Rectal smooth muscle tissue (tissue), 1 donor: ENCODE data around the gene MTHFS.
A peak's percentile ranks its signal among the peaks of the same experiment; 100 is the strongest.
"Not testable (repeated sequence)": the region's sequence is repeated elsewhere in the genome, so short reads cannot be mapped to it uniquely, and the experiment has no call there.

Source experiments
- H3K27ac ChIP-seq: one replicate; pipeline ENCODE4 v1.7.0; 2013; ENCODE audit warnings: low read depth, low read length, inconsistent platforms
- H3K27me3 ChIP-seq: one replicate; pipeline ENCODE4 v1.7.0; 2013; ENCODE audit warnings: low read length; ENCODE audit not compliant: control insufficient read depth, insufficient read depth
- H3K36me3 ChIP-seq: one replicate; pipeline ENCODE4 v1.7.0; 2013; ENCODE audit warnings: low read length; ENCODE audit not compliant: control insufficient read depth, insufficient read depth
- H3K4me1 ChIP-seq: one replicate; pipeline ENCODE4 v1.7.0; 2013; ENCODE audit warnings: low read length; ENCODE audit not compliant: control insufficient read depth, insufficient read depth
- H3K4me3 ChIP-seq: one replicate; pipeline ENCODE4 v1.7.0; 2013; ENCODE audit warnings: low read length
- H3K9ac ChIP-seq: one replicate; pipeline ENCODE4 v1.7.0; 2013; ENCODE audit warnings: low read length

MTHFS gene

DNA sequence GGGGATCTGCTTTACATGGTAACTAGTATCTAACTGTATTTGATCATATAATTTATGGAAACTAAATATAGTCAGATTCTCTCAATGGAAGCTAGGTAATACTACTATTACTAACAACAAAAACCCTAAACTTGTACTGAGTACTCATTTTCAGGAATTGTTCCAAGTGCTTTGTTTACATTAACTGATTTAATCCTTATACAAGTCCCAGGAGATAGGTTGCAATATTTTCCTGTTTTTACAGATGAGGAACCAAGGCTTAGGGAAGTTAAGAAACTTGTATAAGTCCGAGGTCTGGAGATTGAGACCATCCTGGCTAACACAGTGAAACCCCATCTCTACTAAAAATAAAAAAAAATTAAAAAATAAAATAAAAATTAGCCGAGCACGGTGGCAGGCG, 7.5 kb upstream of the MTHFS start:
- Histone ChIP-seq H3K27ac (no peak overlapping the region), H3K4me3 (no peak overlapping the region), H3K36me3 (no peaks in the 10 kb centered on the region), H3K4me1 (no peaks in the 10 kb centered on the region), H3K27me3 (no peaks in the 10 kb centered on the region), H3K9ac (no peak overlapping the region)

DNA sequence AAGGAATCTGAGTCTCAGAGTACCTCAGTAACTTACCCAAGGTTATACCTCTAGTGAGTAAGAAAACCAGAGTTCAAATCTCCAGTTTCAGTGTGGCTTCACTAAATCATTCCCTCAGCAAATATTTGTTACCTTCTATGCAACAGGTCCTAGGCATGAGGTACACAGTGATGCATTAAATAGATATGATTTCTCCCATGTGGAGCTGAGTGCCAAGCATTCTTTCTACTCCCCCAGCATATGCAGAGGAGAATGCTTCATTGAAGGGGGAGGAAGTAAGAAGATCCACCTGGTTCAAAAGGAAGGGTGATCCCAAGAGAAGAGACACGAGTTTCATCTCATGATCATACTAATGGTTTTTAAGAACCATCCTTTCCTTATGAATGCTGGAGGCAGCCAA, 6.8 kb upstream of the MTHFS start:
- H3K36me3 ChIP-seq = no peaks in the 10 kb centered on the region
- no peak overlapping the region for H3K27ac ChIP-seq
- H3K27me3 ChIP-seq = no peaks in the 10 kb centered on the region
- no peak overlapping the region for H3K9ac ChIP-seq
- no peaks in the 10 kb centered on the region for H3K4me1 ChIP-seq
- H3K4me3 ChIP-seq = no peak overlapping the region

DNA sequence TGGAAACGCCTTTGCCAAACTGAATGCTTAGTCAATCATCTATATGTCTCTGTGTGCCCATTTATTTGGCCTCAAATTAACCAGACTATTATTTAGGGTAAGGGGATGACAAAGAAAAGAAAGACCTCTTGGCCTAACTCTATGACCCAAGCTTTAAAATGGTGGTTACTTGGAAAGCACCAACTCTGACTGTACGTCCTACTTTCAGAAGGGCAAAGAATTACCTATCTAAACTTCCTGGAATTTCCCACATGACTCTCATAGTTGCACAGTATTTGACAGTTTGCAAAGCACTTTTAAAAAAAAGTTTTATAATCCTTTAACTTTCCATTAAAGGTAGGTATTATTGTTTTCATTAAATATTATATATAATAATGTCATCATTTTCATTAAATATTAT, 6.3 kb upstream of the MTHFS start:
- H3K4me1 ChIP-seq = no peaks in the 10 kb centered on the region
- H3K4me3 ChIP-seq = no peak overlapping the region
- H3K9ac ChIP-seq = no peak overlapping the region
- no peaks in the 10 kb centered on the region for H3K36me3 ChIP-seq
- H3K27me3 ChIP-seq = no peaks in the 10 kb centered on the region
- no peak overlapping the region for H3K27ac ChIP-seq

DNA sequence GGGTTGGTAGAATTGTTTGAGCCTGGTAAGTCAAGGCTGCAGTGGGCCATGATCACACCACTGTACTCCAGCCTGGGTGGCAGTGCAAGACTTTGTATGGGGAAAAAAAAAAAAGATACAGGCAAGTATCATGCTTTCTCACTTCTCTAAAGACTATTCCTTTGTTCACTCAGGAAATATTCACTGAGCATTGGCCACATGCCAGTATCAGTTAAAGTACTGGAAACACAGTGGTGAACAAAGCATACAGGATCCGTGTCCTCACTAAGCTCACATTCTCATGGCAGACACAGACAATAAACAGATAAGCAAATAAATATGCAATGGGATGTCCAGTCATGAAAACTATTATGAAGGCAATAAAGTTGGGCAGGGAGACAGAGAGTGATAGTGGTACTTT, 5.1 kb upstream of the MTHFS start:
- H3K4me3 ChIP-seq = no peak overlapping the region
- H3K9ac ChIP-seq = no peak overlapping the region
- peaks cover 3% of the 10 kb centered on the region for H3K4me1 ChIP-seq
- no peak overlapping the region for H3K27ac ChIP-seq
- H3K27me3 ChIP-seq = no peaks in the 10 kb centered on the region
- H3K36me3 ChIP-seq = no peaks in the 10 kb centered on the region

DNA sequence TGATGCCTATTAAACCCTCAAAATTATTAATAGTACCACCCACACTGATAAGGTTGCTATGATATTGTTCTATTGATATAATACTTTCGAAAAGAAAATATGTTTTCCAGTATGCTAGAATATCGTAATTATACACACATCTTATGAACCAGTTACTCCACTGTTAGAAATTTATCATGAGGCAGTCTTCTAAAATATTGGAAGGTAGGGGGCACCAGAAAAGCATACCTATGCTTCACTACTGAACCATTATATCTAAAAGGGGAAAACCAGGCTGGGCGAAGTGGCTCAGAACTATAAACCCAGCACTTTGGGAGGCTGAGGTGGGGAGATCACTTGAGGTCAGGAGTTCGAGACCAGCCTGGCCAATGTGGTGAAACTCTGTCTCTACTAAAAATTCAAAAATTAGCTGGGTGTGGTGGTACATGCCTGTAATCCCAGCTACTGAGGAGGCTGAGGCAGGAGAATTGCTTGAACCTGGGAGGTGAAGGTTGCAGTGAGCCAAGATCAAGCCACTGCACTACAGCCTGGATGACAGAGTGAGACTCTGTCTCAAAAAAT, 4.1 kb upstream of the MTHFS start:
- not testable (repeated sequence) for H3K27ac ChIP-seq, H3K27me3 ChIP-seq, H3K9ac ChIP-seq, H3K36me3 ChIP-seq, H3K4me1 ChIP-seq, H3K4me3 ChIP-seq

DNA sequence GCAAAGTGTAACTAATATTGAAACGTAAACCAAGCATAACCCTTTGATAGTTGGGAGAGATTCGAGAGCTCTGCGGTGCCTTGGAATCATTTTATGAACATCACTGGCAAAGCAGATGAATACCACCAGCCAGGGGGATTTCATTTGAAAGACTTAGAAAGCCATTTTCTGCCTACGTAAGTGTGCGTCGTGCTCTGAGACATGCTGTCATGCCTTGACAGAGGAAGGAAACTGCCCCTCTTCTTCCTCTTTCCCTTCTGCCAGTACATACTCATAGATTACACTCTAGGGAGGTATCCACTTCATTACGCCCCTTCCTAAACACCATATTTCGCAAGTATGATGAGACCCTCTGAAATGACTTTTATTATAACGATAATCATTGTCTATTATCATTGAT, 3.3 kb upstream of the MTHFS start:
- no peak overlapping the region for H3K27ac ChIP-seq

DNA sequence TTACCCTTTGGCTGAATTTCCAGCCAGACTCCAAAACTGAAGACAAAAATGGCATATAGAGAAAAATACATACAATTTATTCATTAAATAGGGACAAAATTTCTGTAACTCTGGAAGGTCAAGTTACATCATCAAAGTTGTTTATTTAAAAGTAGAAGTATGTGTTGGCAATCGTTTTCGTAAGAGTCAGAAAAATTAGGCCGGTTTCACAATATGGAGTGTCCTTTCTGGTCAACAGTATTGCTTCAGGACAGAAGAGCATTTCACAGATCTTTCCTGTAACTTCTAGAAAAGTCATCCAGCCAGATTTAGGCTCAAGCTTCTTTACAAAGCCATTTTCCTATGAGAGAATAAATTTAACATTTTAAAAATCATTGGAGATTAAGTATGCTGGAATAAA, 2.0 kb upstream of the MTHFS start:
- not testable (repeated sequence) for H3K4me3 ChIP-seq, H3K27me3 ChIP-seq, H3K36me3 ChIP-seq, H3K4me1 ChIP-seq, H3K27ac ChIP-seq, H3K9ac ChIP-seq

More for the DNA sequence above, 3.3 kb upstream of the MTHFS start:
- H3K4me3 ChIP-seq = no peak overlapping the region
- no peak overlapping the region for H3K9ac ChIP-seq
- no peaks in the 10 kb centered on the region for H3K36me3 ChIP-seq
- peaks cover 3% of the 10 kb centered on the region for H3K4me1 ChIP-seq
- no peaks in the 10 kb centered on the region for H3K27me3 ChIP-seq

DNA sequence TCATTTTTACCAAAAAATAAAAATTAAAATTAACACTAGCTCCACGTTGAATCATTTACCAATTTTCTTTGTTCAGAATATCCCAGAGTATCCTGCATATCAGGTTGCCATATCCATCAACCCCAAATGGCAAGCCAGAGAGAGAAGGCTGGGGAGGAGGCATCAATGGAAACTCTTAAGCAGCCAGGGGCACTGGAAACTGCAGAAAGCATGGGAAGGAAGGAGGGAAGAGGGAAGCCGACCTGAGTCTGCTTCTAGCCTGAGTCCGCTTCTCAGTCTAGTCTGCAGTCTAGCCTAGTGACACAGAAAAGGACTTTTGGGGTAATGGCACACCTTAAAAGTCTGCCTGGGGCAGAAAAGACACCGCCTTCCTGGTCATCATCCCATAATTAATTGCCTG, 1.6 kb upstream of the MTHFS start:
- Histone ChIP-seq H3K27ac (no peak overlapping the region), H3K4me3 (no peak overlapping the region)

DNA sequence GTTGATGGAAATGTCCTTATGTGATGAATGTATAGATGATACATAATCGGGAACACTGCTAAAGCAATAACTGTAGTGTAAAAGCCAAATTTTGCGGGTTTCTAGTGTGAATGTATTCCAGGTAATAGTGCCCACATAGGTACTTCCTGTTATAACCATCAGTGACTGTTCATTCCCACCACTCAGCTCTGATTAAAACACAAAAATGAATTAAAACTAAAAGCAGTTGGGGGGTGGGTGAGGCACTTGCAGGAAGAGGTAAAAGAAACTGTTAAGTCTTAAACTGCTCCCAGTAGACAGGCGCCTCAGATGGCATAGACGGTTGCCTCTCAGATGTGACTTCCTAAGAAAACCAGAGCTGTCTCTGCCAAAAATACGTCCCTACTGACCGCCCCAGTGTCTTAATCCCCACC, 893 bp upstream of the MTHFS start:
- H3K9ac ChIP-seq = no peak overlapping the region
- H3K4me1 ChIP-seq = peaks cover 3% of the 10 kb centered on the region
- peak overlapping the region; percentile 92 for H3K4me3 ChIP-seq
- no peaks in the 10 kb centered on the region for H3K27me3 ChIP-seq
- H3K27ac ChIP-seq = peak overlapping the region; percentile 91
- no peaks in the 10 kb centered on the region for H3K36me3 ChIP-seq

More for the DNA sequence above, 1.6 kb upstream of the MTHFS start:
- H3K4me1 ChIP-seq = peaks cover 3% of the 10 kb centered on the region
- H3K27me3 ChIP-seq = no peaks in the 10 kb centered on the region
- H3K36me3 ChIP-seq = no peaks in the 10 kb centered on the region
- no peak overlapping the region for H3K9ac ChIP-seq

DNA sequence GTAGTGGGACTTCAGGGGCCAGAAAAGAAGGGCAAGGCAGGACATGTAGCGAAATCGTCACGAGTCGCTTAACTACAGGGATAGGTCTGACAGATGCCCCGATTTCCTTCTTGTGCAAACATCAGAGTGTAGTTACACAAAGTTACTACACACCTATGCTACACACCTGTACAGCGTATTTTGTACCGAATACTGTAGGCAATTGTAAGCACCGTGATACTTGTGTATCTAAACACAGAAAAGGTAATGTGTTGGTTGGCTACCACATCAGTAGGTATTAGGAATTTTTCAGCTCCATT, 515 bp upstream of the MTHFS start:
- Histone ChIP-seq H3K27me3 (no peaks in the 10 kb centered on the region), H3K36me3 (no peaks in the 10 kb centered on the region), H3K4me3 (peak overlapping the region; percentile 92), H3K9ac (peak overlapping the region; percentile 91), H3K4me1 (peaks cover 3% of the 10 kb centered on the region), H3K27ac (peak overlapping the region; percentile 91)

DNA sequence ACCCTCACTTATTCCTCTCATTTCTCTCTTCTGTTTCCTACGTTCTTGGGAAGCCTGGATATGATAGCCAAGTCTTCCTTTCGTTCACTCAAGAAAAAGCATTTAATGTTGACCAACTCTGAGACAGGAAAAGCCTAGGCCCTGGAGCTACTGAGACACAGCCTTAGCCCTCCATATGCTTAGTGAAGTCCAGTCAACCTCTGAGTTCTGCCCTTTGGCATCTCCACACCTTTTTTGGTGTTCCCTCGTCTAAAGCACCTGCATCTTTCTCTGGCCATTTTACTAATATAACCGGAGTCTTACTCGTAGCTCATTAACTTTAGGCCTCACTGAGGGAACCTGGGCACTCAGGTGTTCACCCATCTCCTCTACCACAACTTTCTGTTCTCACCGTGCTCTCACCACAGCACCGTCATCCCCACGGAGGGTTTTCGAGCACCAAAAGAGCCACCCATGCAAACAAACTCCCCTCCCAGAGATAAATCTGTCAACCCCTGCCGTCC, 632 bp downstream of the MTHFS start:
- H3K4me3 ChIP-seq = peak overlapping the region; percentile 92
- H3K36me3 ChIP-seq = no peaks in the 10 kb centered on the region
- no peaks in the 10 kb centered on the region for H3K27me3 ChIP-seq
- peak overlapping the region; percentile 83 for H3K9ac ChIP-seq
- peaks cover 3% of the 10 kb centered on the region for H3K4me1 ChIP-seq
- H3K27ac ChIP-seq = peak overlapping the region; percentile 91

DNA sequence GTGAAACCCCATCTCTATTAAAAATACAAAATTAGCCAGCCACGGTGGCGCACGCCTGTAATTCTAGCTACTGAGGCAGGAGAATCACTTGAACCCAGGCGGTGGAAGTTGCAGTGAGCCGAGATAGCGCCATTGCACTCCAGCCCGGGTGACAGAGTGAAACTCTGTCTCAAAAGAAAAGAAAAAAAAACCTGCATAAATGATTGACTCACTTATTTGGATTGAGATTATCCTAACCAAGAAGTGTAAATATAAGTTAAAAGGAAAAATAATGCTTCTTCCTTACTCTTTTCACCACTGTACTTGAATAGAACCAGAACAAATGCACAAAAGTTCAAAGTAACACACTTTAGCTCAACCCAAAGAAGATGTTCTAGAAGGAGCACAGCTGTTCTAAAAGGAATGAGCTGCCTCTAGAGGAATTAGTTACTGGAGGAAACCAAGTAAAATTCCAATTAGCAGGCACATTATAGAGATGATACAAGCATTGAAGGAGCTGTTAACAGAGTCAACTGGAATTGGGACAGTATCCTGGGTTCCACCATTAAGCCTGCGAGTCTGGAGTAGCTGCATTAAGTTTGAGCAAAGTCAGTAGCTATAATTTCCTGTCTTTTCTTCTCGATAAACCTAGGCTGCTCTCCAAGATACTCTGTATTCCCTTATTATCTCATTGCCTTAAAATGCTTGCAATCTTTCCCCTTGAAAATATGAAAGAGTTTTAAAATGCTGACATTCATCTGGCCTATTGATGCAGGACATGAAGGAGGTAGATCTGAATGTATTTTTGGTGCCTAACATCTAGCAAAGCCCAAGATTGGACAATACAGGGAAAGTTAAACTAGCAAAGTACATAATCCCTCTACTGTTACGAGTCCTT, 9.5 kb downstream of the MTHFS start:
- Histone ChIP-seq H3K9ac (no peak overlapping the region), H3K27me3 (no peaks in the 10 kb centered on the region), H3K4me1 (no peaks in the 10 kb centered on the region), H3K36me3 (peaks cover 10% of the 10 kb centered on the region), H3K4me3 (no peak overlapping the region), H3K27ac (no peak overlapping the region)

DNA sequence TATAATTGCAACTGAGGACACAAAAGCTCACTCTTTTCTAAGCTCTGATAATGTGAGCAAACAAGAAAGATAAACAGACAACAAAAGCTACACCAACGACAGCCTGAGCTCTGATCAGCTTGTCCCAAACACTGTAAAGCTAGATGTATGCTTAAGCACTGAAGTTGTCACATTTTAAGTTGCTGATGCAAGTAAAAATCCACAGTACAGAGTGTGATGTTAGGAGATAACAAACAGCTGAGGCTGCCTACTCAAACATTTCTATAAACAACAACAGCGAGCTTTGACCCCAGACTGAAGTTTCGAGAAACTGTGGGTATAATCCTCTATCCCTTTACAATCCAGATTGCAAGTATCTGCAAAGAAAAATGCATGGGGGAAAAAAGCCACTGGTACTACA, 10.7 kb downstream of the MTHFS start:
- Histone ChIP-seq H3K9ac (no peak overlapping the region), H3K4me1 (no peaks in the 10 kb centered on the region), H3K27me3 (no peaks in the 10 kb centered on the region), H3K27ac (no peak overlapping the region), H3K36me3 (peaks cover 10% of the 10 kb centered on the region), H3K4me3 (no peak overlapping the region)
